HS-27A (cell line): ENCODE results near the gene ZSCAN10.
"Not testable (repeated sequence)": the region's sequence is repeated elsewhere in the genome, so short reads cannot be mapped to it uniquely, and the experiment has no call there.

ENCODE experiments used
- DNase-seq: peaks from one replicate; pipeline ENCODE4 v3.0.0-alpha.2; 2012; ENCODE audit warnings: low read depth, missing footprints

Gene ZSCAN10

GRCh38 chr16:3098459-3099394 is at the start of gene ZSCAN10:
Gene ZSCAN10, minus strand, starts transcription at chr16:3099294. Its CDS starts 6,357 bp downstream, at chr16:3092937.
- DNase-seq, result no peak

DNA sequence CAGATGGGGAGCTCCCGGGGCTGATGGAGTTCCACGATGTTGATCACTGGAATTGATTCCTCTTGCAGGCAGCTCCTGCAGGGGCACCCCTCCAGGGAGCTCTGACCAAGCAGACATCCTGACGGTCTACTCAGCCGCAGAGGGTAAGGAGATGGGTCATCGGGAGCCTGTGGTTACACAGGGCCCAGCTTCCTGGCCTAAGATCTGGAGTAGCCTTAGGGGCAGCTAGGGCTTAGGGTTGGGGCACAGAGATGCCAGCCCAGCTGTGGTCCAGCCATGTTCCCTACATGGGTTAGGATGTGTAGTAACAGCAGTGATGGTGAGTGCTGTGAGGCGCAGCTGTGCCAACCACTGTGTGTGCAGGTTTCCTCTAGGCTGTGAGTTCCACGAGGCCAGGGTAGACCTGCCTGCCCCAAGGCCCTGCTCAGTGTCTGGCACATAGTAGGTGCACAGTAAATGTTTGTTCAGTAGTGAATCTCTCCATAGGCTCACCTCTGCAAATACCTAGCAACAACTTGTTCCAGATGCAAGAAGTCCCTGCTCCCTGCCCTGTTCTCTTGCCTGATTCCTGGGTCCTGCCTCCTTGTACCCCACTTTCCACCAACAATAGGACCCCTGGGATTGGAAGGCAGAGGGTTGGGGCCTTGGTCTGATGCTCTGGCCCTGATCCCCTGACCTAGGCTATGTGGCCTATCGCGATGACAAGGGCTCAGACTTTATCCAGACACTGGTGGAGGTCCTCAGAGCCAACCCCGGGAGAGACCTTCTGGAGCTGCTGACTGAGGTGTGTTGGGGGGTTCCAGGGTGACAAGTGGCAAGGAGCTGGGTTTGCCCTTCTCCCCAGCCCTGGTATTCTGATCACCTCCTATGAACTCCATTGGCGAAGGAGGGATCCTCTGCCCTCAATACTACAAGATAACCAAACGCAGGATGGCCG is 49.4 kb upstream of the ZSCAN10 start:
- DNase-seq, result no peak

DNA sequence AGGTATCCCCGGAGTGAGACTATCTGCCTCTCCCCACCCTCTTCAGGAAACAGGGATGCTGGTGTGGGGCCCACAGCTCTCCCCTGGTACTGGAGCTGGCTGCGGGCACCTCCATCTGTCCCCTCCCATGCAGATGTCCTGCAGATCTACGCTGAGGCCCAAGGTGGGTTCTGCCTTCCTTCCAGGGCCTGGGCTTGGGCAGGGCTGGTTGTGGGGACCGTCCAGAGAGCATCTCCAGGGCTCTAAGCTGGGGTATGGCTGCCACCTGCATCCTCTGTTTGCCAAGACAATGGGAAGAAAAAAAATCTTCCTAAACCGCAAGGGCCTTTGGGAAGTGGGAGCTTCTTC is 48.6 kb upstream of the ZSCAN10 start:
- DNase-seq, result no peak

GRCh38 chr16:3147046-3147756 is 48.1 kb upstream of the ZSCAN10 start:
- DNase-seq, result no peak

GRCh38 chr16:3145660-3146059 is 46.6 kb upstream of the ZSCAN10 start:
- DNase-seq, result no peak

- DNase-seq, result no peak
Observed at GRCh38 chr16:3145151-3145550, 46.1 kb upstream of the ZSCAN10 start.

GRCh38 chr16:3144321-3144983 is 45.4 kb upstream of the ZSCAN10 start:
- DNase-seq, result no peak

DNA sequence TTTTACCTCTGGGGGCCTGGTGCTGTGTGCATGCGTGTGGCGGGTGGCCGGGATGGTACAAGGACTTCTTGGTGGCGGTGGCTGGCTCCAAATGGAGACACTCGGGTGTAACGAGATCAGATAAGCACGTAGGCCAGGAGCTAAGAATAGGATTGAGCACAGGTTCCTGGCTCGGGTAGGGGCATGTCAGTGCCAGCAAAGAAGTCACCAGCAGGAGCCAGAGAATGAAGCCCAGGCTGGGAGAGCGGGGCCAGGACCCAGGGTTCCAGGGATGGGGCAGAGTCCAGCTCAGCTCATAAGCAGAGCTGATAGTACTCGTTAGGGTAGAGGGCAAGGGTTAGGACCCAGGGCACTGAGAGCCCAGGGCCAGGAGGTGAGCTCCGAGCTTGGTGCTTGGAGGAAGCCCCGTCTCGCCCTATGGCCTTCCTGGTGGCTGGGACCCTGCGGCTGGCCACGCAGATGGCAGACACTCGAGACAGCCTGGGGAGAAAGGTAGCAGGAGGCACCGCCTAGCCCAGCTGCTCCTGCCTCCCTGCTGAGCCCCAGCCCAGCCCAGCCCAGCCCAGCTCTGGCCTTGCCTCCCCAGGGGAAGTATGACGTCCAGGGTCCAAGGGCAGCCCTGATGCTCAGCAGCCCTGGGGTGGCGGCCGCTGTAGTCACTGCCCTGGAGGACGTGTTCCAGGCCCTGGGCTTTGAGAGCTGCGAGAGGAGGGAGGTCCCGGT is 44.7 kb upstream of the ZSCAN10 start:
- no peak for DNase-seq

DNA sequence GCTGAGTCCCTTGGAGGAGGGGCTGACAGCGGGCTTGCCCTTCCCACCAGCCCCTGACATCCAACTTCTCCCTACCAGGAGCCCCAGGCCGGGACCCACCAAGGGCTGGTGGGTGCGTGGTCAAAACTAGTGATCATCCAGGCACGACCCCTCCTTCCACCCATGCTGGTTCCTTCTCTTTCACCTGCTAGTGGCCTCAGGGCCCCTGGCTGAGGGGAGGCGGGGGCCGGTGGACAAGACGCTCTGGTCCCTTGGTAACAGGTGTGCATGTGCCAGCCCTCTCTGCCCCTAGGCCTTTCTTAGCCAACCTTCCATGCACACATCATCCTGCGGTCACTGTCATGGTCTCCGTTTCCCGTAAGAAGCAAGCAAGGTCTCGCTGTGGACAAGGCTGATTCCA is 44.1 kb upstream of the ZSCAN10 start:
- no peak for DNase-seq

DNA sequence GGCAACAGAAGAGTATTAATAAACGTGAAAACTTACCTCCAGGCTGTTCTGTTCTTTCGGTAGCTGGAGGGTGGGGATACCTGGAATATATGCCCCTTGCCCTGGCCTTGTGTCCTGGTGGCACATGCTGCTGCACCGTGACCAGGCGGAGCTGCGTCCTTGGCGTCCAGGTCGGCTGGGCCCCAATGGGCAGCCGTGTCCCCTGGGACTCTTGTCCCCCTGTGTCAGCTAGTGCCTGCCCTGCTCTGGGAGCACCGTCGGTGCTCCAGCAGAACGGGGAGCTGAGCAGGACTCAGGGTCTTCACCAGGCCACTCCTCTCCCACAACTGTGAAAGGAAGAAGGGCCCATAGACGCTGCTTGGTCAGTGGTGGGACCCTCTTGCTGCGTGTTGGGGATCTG is 43.7 kb upstream of the ZSCAN10 start:
- DNase-seq, result no peak

GRCh38 chr16:3142327-3142726 is 43.2 kb upstream of the ZSCAN10 start:
- DNase-seq, result no peak

- no peak for DNase-seq
Observed at GRCh38 chr16:3141781-3142311, 42.8 kb upstream of the ZSCAN10 start.

GRCh38 chr16:3140603-3141427 is 41.7 kb upstream of the ZSCAN10 start:
- DNase-seq, result no peak

GRCh38 chr16:3139561-3139960 is 40.5 kb upstream of the ZSCAN10 start:
- DNase-seq, result not testable (repeated sequence)

DNA sequence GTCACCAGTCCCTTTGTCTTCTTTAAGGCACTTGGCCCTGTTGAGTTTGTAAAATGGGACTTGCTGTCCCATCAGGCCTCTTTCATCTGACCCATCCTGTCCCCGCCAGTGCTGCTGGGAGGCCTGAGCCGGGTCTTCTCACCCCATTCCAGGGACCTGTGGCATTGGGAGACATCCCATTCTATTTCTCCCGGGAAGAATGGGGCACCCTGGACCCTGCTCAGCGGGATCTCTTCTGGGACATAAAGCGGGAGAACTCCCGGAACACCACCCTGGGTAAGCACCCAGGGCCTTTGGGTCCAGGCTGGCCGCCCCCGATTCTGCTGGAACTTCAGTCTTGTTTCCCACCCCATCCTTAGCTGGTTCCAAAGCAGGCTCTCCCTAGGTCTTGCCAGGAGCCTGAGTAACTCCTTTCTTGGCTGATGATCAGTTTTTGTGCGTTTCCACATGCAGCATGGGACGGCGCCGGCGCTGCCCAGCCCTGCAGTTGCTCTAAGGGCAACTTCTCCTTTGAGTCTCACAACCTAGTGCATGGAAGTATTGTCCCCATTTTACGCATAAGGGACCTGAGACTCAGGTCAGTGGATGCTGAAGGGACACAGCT is 39.8 kb upstream of the ZSCAN10 start:
- no peak for DNase-seq

DNA sequence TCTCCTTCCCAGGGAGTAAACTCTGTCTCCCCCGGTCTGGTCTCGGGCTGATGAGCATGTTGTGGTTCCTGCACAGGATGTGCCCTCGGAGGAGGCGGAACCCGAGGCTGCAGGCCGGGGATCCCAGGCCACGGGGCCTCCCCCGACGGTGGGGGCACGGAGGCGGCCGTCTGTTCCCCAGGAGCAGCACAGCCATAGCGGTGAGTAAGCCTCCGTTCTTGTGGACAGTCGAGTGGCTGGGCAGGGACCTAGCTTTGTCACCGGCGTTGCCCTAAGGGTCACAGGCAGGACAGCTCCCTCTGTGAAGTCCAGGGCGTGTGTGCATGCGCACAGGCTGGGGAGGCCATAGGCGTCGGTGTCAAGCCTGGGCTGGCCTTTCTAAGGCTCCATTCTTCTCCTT is 39.2 kb upstream of the ZSCAN10 start:
- DNase-seq, result no peak

DNA sequence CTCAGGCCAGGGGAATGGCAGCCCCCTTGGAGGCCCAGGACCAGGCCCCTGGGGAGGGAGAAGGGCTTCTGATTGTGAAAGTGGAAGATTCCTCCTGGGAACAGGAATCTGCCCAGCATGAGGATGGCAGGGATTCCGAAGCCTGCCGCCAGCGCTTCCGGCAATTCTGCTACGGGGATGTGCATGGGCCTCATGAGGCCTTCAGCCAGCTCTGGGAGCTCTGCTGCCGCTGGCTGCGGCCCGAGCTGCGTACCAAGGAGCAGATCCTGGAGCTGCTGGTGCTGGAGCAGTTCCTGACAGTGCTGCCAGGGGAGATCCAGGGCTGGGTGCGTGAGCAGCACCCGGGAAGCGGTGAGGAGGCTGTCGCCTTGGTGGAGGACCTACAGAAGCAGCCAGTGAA is 38.2 kb upstream of the ZSCAN10 start:
- no peak for DNase-seq

- DNase-seq, result no peak
Observed at GRCh38 chr16:3135126-3135715, 36.1 kb upstream of the ZSCAN10 start.
